PFSK-1 (cell line): ENCODE measurements around the gene PROSER3.

Experiments used
- POLR2AphosphoS5 ChIP-seq: IDR thresholded peaks from 2 replicates; pipeline ENCODE4 v1.6.1; 2012; ENCODE audit warnings: low read depth, mild to moderate bottlenecking, control low read depth, low read length, moderate library complexity
- SIN3A ChIP-seq: IDR thresholded peaks from 2 replicates; pipeline ENCODE4 v1.6.1; 2012; ENCODE audit warnings: mild to moderate bottlenecking, low read length, moderate library complexity, borderline replicate concordance; ENCODE audit not compliant: insufficient read depth
- TAF1 ChIP-seq: IDR thresholded peaks from 2 replicates; pipeline ENCODE4 v1.6.1; 2012; ENCODE audit warnings: low read length, control low read depth, borderline replicate concordance; ENCODE audit not compliant: insufficient read depth

DNA sequence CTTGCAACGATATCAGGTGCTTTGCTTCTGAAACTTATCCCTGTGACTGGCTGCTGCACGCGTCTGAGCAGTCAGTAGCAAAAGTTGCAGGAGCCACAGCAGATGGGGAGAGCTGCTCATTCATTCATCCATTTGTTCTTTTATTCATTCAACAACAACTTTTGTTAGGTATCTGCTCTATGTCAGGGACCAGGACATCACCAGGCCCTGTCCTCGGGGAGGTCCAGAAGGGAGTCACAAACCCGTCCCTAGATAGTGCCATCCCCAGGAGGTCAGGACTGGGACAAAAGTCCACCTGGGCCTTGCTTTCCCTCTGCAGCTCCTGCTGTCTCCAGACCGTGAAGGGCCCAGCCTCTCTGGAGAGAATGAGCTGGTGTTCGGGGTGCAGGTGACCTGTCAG is 20.0 kb downstream of the PROSER3 start:
- TF ChIP-seq POLR2AphosphoS5 = no peak
- no peak for TF ChIP-seq SIN3A
- TF ChIP-seq TAF1 = no peak
